MM.1S (cell line): ENCODE results near the gene PRRC1.

ENCODE experiments used
- DNase-seq: peaks from one replicate; pipeline ENCODE4 v3.0.0-alpha.2; 2015
- H2AFZ ChIP-seq: fragments of 300-600 bp; sonication (generic); 2 replicates; pipeline ENCODE4 v1.6.0; 2016; ENCODE audit warnings: antibody characterized with exemption, low read length
- H3F3A ChIP-seq: fragments of 300-600 bp; sonication (generic); 2 replicates; pipeline ENCODE4 v1.6.1; 2016; ENCODE audit warnings: mild to moderate bottlenecking, antibody characterized with exemption, low read length, moderate library complexity, mixed read lengths; ENCODE audit not compliant: insufficient read depth
- H3K27ac ChIP-seq: fragments of 300-600 bp; sonication (generic); 2 replicates; pipeline ENCODE4 v1.5.1; 2016; ENCODE audit warnings: mild to moderate bottlenecking, low read length
- H3K27me3 ChIP-seq: fragments of 300-600 bp; sonication (generic); replicated peaks from 2 replicates; pipeline ENCODE4 v1.6.0; 2016; ENCODE audit warnings: low read length; ENCODE audit not compliant: insufficient read depth
- H3K36me3 ChIP-seq: fragments of 300-600 bp; sonication (generic); replicated peaks from 2 replicates; pipeline ENCODE4 v1.6.1; 2016; ENCODE audit warnings: mild to moderate bottlenecking, low read length, mixed read lengths; ENCODE audit not compliant: insufficient read depth
- H3K4me1 ChIP-seq: fragments of 300-600 bp; sonication (generic); 2 replicates; pipeline ENCODE4 v1.6.1; 2016; ENCODE audit warnings: low read length, mixed read lengths
- H3K4me2 ChIP-seq: fragments of 300-600 bp; sonication (generic); 2 replicates; pipeline ENCODE4 v1.6.0; 2016; ENCODE audit warnings: low read depth, low read length
- H3K4me3 ChIP-seq: fragments of 300-600 bp; sonication (generic); 2 replicates; pipeline ENCODE4 v1.5.1; 2016; ENCODE audit warnings: low read length, mixed read lengths
- H3K79me2 ChIP-seq: fragments of 300-600 bp; sonication (generic); 2 replicates; pipeline ENCODE4 v1.6.1; 2016; ENCODE audit warnings: mixed run types, low read length, mixed read lengths
- H3K9ac ChIP-seq: fragments of 300-600 bp; sonication (generic); 2 replicates; pipeline ENCODE4 v1.6.1; 2016; ENCODE audit warnings: low read length, mixed read lengths
- H3K9me2 ChIP-seq: fragments of 300-600 bp; sonication (generic); replicated peaks from 2 replicates; pipeline ENCODE4 v1.6.1; 2016; ENCODE audit warnings: mild to moderate bottlenecking, low read length, mixed read lengths; ENCODE audit not compliant: insufficient read depth
- H3K9me3 ChIP-seq: fragments of 300-600 bp; sonication (generic); replicated peaks from 2 replicates; pipeline ENCODE4 v1.6.1; 2016; ENCODE audit warnings: mild to moderate bottlenecking, low read length, mixed read lengths; ENCODE audit not compliant: insufficient read depth
- H4K20me1 ChIP-seq: fragments of 300-600 bp; sonication (generic); 2 replicates; pipeline ENCODE4 v1.6.1; 2016; ENCODE audit warnings: mild to moderate bottlenecking, low read length, moderate library complexity, mixed read lengths; ENCODE audit not compliant: insufficient read depth
- CTCF ChIP-seq: fragments of 300-600 bp; sonication (generic); IDR thresholded peaks from 2 replicates; pipeline ENCODE4 v1.5.1; 2016; ENCODE audit warnings: antibody characterized with exemption, low read length, mixed read lengths
- EZH2 ChIP-seq: fragments of 300-600 bp; sonication (generic); optimal IDR thresholded peaks from 2 replicates; pipeline ENCODE3; 2017; ENCODE audit warnings: low read depth, mild to moderate bottlenecking, antibody characterized with exemption, low read length, mixed read lengths
- EZH2phosphoT487 ChIP-seq: fragments of 300-600 bp; sonication (generic); IDR thresholded peaks from 2 replicates; pipeline ENCODE4 v1.6.1; 2018; ENCODE audit warnings: antibody characterized with exemption, low read length

Gene PRRC1

GRCh38 chr5:127602896-127603844 is 85.7 kb downstream of the PRRC1 start:
- H3K4me2 ChIP-seq = no peak overlapping the region
- no peak overlapping the region for H3K27ac ChIP-seq
- H3K27me3 ChIP-seq = no peaks in the 10 kb centered on the region
- H3K9ac ChIP-seq = no peak overlapping the region
- TF ChIP-seq EZH2phosphoT487 (no peak), EZH2 (no peak), CTCF (no peak)
- no peak overlapping the region for H3K4me3 ChIP-seq
- H3F3A ChIP-seq = no peaks in the 10 kb centered on the region
- H2AFZ ChIP-seq = no peak overlapping the region
- DNase-seq = no peak
- H3K9me2 ChIP-seq = no peaks in the 10 kb centered on the region
- H4K20me1 ChIP-seq = no peaks in the 10 kb centered on the region
- no peaks in the 10 kb centered on the region for H3K9me3 ChIP-seq
- H3K79me2 ChIP-seq = no peaks in the 10 kb centered on the region
- no peaks in the 10 kb centered on the region for H3K4me1 ChIP-seq
- H3K36me3 ChIP-seq = no peaks in the 10 kb centered on the region
